Pancreas (tissue), 10 donors: Measurements from ENCODE around the gene RIPOR3. TPM values are rescaled to one million over a fixed set of nuclear protein-coding genes. Genes with fewer than 3 reads are reported as not detected.

Source experiments
- ATAC-seq, 4 donors: fragments of 200-7000 bp; cut with Tn5 transposase; one replicate each; pipeline versions ENCODE4 v1.8.0 to v1.9.1; 2020; ENCODE audit warnings: mild to moderate bottlenecking in 4 of 4, moderate library complexity in 4 of 4
- DNase-seq, 6 donors: peaks; one replicate each; pipeline ENCODE4 v3.0.0-alpha.2; 2020
- FAIRE-seq: peaks from 2 replicates; lab custom pipeline; 2012; peaks lifted over from hg19 to GRCh38; lab: Jason Lieb, UNC
- H3K27ac ChIP-seq, 4 donors: fragments of 200-600 bp; sonication (generic); 1 replicate in 3 of 4; 2 replicates in 1 of 4; pipeline versions ENCODE4 v1.5.0 to v1.8.0; 2020
- H3K27me3 ChIP-seq, 4 donors: fragments of 200-600 bp; one replicate each; pipeline ENCODE4 v1.8.0; 2021
- H3K36me3 ChIP-seq, 3 donors: fragments of 200-600 bp; sonication (generic) in 1 of 3; one replicate each; pipeline versions ENCODE4 v1.5.0 to v1.8.0; 2020 to 2021
- H3K4me1 ChIP-seq, 3 donors: fragments of 200-600 bp; one replicate each; pipeline ENCODE4 v1.8.0; 2021
- H3K4me3 ChIP-seq, 4 donors: fragments of 200-600 bp; sonication (generic) in 2 of 4; one replicate each; pipeline versions ENCODE4 v1.5.0 to v1.8.0; 2020 to 2021
- H3K9me3 ChIP-seq, 4 donors: fragments of 200-600 bp; one replicate each; pipeline ENCODE4 v1.8.0; 2021
- WGBS, 2 donors: extraction: QIAGEN DNeasy Blood & Tissue Kit; methylation state at CpG; one replicate each; pipeline ENCODE4 v1.1.7; 2013; 5-methylcytosine and 5-hydroxymethylcytosine counted together
- intact Hi-C, 3 donors: fragments of 100-400 bp; cut with DNase I; formaldehyde crosslinking; loops; one replicate each; pipeline versions ENCODE4 v1.11.1 to v1.14.2; 2022
- polyA plus RNA-seq, 2 donors: library from polyadenylated mRNA; stranded (reverse); fragments of 200-250 nt; gene quantifications; one replicate each; pipeline ENCODE4 v1.2.3, GENCODE V29; 2013
- total RNA-seq, 6 donors: library from RNA; stranded (reverse); fragmentation: NEBNext Ultra II Directional in 4 of 6; extraction: Animal tissue kit (Norgen Biotek cat#: 25700) in 4 of 6; gene quantifications; one replicate each; pipeline versions ENCODE4 v1.2.1 to v1.2.4, GENCODE V29; 2021 to 2023
- TF ChIP-seq, protein P1 (sequence below), 4 donors: fragments of 200-600 bp; sonication (generic) in 3 of 4; IDR thresholded peaks; one replicate each; pipeline versions ENCODE4 v1.5.0 to v1.8.0; 2021; ENCODE audit warnings: antibody characterized with exemption in 4 of 4
- donor health status: healthy with polysubstance abuse.
- donor health status: DM: no; HTN: no; CAD: no; lungs with moderate emphysema.
- donor health status: DM: no; HTN: no; CAD: no.
- donor health status: control.
- donor health status: control.
- donor health status: Bipolar disorder and iron deficiency.
- donor health status: DM: yes; HTN: yes; CAD: no.
- donor health status: DM: no; HTN: no; CAD: no.
- donor health status: DM: no; HTN: no; CAD: no.
- donor health status: DM: yes; HTN: yes; CAD: no.

Gene RIPOR3
- total and polyA plus RNA-seq, 8 donors: 0.67 to 11.3 (median 2.1) TPM

DNA sequence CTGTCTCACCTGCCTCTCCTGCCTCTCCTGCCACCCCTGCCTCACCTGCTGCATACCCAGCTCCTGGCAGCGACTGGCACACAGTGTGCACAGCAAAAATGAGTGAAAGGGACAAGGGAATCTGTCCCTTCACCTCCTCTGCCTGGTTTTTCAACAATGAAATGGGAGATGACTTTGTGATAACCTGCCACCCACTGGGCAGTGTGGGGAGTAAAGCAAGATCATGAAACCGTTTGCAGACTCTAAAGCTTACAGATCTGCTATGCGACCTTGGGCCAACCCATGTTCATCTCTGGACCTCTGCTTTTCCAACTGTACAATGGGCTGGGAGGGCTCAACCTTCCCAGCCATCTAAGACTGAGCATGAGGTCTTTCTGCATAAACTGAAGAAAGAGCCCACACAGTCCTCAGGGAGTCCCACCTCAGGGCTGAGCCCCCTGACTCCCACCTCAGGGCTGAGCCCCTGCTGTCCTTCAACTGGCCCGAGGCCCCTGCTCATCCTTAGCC, 81.1 kb downstream of the RIPOR3 start:
- intact Hi-C loops: no loop called here
- 70 to 77% methylated on average over 4 of the region's 4 CpGs for WGBS, 2 donors
- FAIRE-seq: no peak
- DNase-seq: no peak
- H3K27ac ChIP-seq: no peak overlapping the region
- no peak overlapping the region for H3K4me3 ChIP-seq
- ATAC-seq: no peak
- H3K9me3 ChIP-seq: no peaks in the 10 kb centered on the region
- H3K4me1 ChIP-seq: no peaks in the 10 kb centered on the region
- TF ChIP-seq, protein P1, sequence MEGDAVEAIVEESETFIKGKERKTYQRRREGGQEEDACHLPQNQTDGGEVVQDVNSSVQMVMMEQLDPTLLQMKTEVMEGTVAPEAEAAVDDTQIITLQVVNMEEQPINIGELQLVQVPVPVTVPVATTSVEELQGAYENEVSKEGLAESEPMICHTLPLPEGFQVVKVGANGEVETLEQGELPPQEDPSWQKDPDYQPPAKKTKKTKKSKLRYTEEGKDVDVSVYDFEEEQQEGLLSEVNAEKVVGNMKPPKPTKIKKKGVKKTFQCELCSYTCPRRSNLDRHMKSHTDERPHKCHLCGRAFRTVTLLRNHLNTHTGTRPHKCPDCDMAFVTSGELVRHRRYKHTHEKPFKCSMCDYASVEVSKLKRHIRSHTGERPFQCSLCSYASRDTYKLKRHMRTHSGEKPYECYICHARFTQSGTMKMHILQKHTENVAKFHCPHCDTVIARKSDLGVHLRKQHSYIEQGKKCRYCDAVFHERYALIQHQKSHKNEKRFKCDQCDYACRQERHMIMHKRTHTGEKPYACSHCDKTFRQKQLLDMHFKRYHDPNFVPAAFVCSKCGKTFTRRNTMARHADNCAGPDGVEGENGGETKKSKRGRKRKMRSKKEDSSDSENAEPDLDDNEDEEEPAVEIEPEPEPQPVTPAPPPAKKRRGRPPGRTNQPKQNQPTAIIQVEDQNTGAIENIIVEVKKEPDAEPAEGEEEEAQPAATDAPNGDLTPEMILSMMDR (IDR thresholded peaks at IDR 0.05): no peak
- H3K36me3 ChIP-seq: no peaks in the 10 kb centered on the region
- H3K27me3 ChIP-seq: no peaks in the 10 kb centered on the region

DNA sequence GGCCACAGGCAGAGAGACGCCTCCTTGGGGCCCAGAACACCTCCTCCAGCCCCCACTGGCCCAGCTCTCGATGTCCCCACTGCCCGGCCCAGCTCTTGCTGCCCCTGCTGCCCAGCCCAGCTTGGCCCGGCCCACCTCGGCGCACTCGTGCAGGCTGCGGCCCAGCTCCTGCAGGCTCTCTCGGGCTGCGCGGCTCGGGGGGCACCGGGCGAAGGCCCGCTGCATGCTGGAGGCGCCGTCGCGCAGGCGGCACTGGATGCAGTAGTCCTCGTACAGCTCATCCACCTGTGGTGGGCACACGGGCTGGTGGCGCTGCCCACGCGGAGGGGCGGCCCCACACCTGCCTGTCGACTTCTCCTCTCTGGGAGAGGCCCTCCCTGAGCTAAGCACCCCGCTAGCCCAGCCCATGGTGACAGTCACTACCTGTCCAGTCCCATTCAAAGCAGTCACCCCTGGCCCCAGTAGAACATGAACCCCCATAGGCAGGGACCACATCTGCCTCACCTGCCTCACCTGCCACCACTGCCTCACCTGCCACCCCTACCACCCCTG, 81.8 kb downstream of the RIPOR3 start:
- FAIRE-seq (no peak), ATAC-seq (no peak), DNase-seq (peak in 2 of 6 donors; percentile 20 to 60)
- Histone ChIP-seq H3K27ac (no peak overlapping the region), H3K27me3 (no peaks in the 10 kb centered on the region), H3K4me3 (no peak overlapping the region), H3K36me3 (no peaks in the 10 kb centered on the region), H3K9me3 (no peaks in the 10 kb centered on the region), H3K4me1 (no peaks in the 10 kb centered on the region)
- TF ChIP-seq, protein P1 (IDR thresholded peaks at IDR 0.05): no peak
- intact Hi-C loops: no loop called here
- 94 to 97% methylated on average over 26 to 28 of the region's 28 CpGs for WGBS, 2 donors

DNA sequence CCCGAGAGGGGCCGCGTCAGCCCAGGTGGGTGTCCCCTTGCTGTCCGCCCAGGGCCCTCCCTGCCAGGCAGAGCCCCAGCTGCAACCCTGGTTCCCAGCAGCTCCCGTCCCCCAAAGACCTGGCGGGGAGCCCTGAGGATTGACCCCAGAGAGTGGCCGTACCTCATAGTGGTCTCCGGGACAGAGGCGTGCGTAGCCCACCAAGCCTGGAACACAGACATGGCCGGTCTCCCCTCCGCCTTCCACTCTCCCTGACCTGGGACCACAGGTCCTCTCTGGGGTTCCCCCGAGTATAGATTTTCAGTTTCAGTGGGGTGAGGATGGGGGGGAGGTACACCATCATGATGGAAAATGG, 82.6 kb downstream of the RIPOR3 start:
- Histone ChIP-seq H3K27ac (no peak overlapping the region), H3K4me1 (no peaks in the 10 kb centered on the region), H3K9me3 (no peaks in the 10 kb centered on the region), H3K4me3 (no peak overlapping the region), H3K27me3 (no peaks in the 10 kb centered on the region), H3K36me3 (no peaks in the 10 kb centered on the region)
- 94 to 99% methylated on average over 13 of the region's 13 CpGs for WGBS, 2 donors
- FAIRE-seq (no peak), DNase-seq (peak in 1 of 6 donors; percentile 36), ATAC-seq (no peak)
- TF ChIP-seq, protein P1 (IDR thresholded peaks at IDR 0.05): no peak
- intact Hi-C loops: no loop called here

DNA sequence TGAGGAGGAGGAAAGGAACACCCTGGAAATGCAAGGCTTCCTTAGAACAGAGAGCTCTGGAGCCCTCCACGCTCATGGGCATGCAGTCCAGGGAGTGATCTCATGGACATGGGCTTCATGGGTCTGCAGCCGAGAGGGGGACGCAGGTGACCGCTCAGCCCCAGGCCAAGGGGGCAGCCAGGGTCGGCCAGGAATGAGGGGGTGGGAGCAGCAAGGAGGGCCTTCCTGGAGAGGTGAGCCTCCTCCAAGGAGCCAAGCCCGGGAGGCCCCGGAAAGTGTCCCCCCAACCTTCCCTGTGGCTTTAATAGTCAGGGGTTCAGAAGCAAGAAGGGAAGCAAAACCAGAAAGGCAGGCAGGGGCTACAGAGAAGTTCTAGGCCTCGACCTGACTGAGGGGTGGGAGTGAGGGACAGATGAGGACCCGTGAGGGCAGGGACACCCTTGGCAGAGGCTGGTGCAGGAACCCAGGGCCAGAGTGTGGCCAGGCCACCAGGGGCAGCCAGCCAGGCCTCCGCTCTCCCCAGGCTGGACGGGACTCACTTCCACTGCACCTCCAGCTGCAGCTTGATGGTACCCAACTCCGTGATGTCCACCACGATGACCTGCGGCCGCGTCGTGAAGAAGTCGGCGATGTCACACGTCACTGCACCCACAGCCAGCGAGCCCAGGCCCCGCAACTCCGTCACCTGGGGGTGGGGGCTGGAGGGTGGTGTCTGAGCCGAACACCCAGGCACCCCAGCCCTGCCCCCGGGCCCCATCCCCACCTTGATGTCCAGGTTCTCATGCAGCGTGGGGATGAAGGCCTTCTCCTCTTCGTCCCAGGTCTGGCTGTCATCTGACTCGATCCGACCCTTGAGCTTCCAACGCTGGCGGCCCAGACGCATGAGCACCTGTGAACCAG, 83.2 kb downstream of the RIPOR3 start:
- WGBS, 2 donors: 90 to 91% methylated on average over 30 to 32 of the region's 32 CpGs
- Histone ChIP-seq H3K27ac (no peak overlapping the region), H3K9me3 (no peaks in the 10 kb centered on the region), H3K4me1 (no peaks in the 10 kb centered on the region), H3K27me3 (no peaks in the 10 kb centered on the region), H3K4me3 (no peak overlapping the region), H3K36me3 (no peaks in the 10 kb centered on the region)
- no peak for FAIRE-seq
- TF ChIP-seq, protein P1 (IDR thresholded peaks at IDR 0.05): no peak
- DNase-seq: peak in 1 of 6 donors; percentile 17
- no peak for ATAC-seq
- intact Hi-C loops: no loop called here
